Smooth muscle cell of the pulmonary artery (primary cell): ENCODE results near the gene APH1A. TPM values are rescaled to one million over a fixed set of nuclear protein-coding genes. Genes with fewer than 3 reads are reported as not detected.

Experiments
- total RNA-seq: library from RNA; depleted of rRNA; stranded (reverse); fragments of >200 nt; gene quantifications from 2 replicates; pipeline ENCODE4 v1.2.3, GENCODE V29; 2014

Gene APH1A
- total RNA-seq, result 74.9 and 83.1 TPM in 2 replicates

GRCh38 chr1:150268705-150269403 lies at the start of gene APH1A:
APH1A (minus strand) TSS chr1:150269016; CDS start chr1:150268810, 206 bp downstream.

GRCh38 chr1:150293433-150294253 lies 24.8 kb upstream of the APH1A start, which contains the start of gene MRPS21:
MRPS21 (plus strand) TSS chr1:150293861; CDS start chr1:150294367, 506 bp downstream.

DNA sequence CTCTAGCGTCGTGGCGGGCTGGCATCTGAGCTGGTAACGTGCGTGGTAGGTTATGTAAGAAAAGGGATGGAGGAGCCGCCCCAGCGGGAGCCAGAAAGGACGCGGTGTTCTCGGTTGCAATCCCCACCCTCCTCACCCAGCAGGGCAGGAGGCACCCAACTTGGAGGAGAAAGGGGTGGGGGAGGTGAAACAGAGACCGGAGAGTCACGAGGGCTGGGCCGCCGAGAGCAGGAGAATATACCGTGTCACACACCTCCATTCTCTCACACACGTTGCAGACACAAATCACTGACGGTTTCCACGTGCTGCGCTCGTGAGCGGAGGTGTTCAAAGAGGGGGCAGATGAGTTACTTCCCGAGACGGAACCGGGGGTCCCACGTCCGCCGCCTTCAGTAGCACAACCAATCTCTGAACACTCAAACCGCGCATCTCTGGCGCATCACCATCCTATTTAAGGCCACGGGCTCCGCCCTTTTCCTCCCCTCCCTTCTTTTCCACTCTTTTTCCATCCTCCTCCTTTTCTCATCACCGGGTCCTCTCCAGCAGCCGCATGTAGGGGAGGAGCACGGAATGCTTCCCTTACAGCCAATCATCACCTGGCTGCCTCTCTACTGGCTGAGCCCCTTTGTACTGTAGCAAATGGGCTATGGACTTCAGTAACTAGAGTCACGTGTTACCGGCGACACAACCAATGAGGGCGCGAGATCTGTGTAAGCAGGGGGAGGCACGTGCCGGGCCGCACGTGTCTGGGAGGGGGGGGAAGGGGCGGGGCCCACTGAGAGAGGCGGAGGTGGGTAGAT lies 13.1 kb upstream of the APH1A start, which contains the start of gene CIART:
Gene CIART, plus strand, starts transcription at position 797 of the 800 bp plus-strand sequence. CDS start 714 bp downstream, outside the sequence.

GRCh38 chr1:150257624-150258585 lies 10.9 kb downstream of the APH1A start, which contains the start of gene CA14:
CA14 (plus strand) TSS chr1:150257774; CDS start chr1:150258129, 355 bp downstream.

GRCh38 chr1:150235852-150236613 lies 32.8 kb downstream of the APH1A start, which contains the start of gene ANP32E:
ANP32E (minus strand) TSS chr1:150236112; CDS start chr1:150235786, 326 bp downstream.

Other genes with a start within 250 kb of the APH1A start
- gene VPS45, start 201.2 kb downstream of the APH1A start, total RNA-seq, result 28.1 and 33.9 TPM in 2 replicates
- gene PLEKHO1, start 119.1 kb downstream of the APH1A start, total RNA-seq, result 40.0 and 64.0 TPM in 2 replicates
- gene ANP32E, start 32.9 kb downstream of the APH1A start, total RNA-seq, result 14.9 and 20.9 TPM in 2 replicates
- not detected in 2 replicates for gene CA14, start 11.2 kb downstream of the APH1A start, total RNA-seq
- 19.5 and 38.5 TPM in 2 replicates for gene C1orf54, start 3.8 kb upstream of the APH1A start, total RNA-seq
- gene CIART, start 13.5 kb upstream of the APH1A start, total RNA-seq, result 6.0 and 6.6 TPM in 2 replicates
- 31.5 and 32.2 TPM in 2 replicates for gene MRPS21, start 24.8 kb upstream of the APH1A start, total RNA-seq
- gene PRPF3, start 52.5 kb upstream of the APH1A start, total RNA-seq, result 29.5 and 30.9 TPM in 2 replicates
- 7.8 and 10.8 TPM in 2 replicates for gene RPRD2, start 95.1 kb upstream of the APH1A start, total RNA-seq
- gene TARS2, start 218.4 kb upstream of the APH1A start, total RNA-seq, result 21.5 and 25.9 TPM in 2 replicates
- 42.9 and 72.5 TPM in 2 replicates for gene ECM1, start 239.1 kb upstream of the APH1A start, total RNA-seq
- gene FALEC, start 246.7 kb upstream of the APH1A start, total RNA-seq, result 0.23 and 0.33 TPM in 2 replicates